Panc1 (cell line): ENCODE results near the gene SKIC2.

Experiments used
- POLR2AphosphoS5 ChIP-seq: IDR thresholded peaks from 2 replicates; pipeline ENCODE4 v1.6.1; 2012; ENCODE audit warnings: mild to moderate bottlenecking, low read depth, low read length, moderate library complexity
- SIN3A ChIP-seq: IDR thresholded peaks from 2 replicates; pipeline ENCODE4 v1.6.1; 2012; ENCODE audit warnings: low read depth, mild to moderate bottlenecking, low read length, moderate library complexity, borderline replicate concordance; ENCODE audit not compliant: insufficient read depth
- TF ChIP-seq, protein P1 (sequence below): fragments of 450-650 bp; IDR thresholded peaks from 2 replicates; pipeline ENCODE4 v1.5.1; 2017; ENCODE audit warnings: mild to moderate bottlenecking
- TF ChIP-seq, protein P2 (sequence below), 2 experiments: IDR thresholded peaks; 2 replicates each; pipeline ENCODE4 v1.6.1; 2011 to 2012; ENCODE audit warnings: low read depth in 2 of 2, control low read depth in 1 of 2, low read length in 1 of 2, mild to moderate bottlenecking in 1 of 2, moderate library complexity in 1 of 2; ENCODE audit not compliant: insufficient read depth in 1 of 2

DNA sequence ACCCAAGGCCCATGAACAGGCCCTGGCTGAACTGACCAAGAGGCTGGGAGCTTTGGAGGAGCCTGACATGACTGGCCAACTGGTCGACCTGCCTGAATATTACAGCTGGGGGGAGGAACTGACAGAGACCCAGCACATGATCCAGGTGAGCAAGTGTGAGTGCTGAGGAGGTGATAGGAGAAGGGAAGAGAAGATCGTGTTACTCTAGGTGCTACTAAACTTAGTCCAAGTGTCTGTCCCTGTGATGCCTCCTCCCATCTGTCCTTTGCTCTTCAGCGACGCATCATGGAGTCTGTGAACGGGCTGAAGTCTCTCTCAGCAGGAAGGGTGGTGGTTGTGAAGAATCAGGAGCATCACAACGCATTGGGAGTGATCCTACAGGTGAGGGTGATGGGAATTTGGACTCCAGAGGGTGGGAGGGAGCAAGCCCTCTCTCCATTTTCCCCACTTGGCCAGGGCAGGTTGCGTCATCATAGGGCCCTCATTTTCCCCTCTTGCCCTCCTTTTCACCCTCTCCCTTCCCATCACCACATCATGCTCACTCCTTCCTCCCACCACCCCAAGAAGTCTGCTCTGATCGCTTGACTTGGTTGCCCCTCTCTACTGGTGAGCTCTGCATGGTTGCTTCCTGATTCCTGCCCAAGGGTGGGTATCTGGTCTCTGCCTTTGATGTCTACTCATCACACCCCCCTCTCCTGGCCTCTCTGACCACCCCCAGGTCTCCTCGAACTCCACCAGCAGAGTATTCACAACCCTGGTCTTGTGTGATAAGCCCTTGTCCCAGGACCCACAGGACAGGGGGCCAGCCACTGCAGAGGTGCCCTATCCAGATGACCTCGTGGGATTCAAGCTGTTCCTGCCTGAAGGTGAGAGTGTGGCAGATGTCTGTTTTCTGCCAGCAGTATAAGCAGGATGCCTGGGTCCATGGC lies 8.3 kb downstream of the SKIC2 start:
- TF ChIP-seq, protein P1, sequence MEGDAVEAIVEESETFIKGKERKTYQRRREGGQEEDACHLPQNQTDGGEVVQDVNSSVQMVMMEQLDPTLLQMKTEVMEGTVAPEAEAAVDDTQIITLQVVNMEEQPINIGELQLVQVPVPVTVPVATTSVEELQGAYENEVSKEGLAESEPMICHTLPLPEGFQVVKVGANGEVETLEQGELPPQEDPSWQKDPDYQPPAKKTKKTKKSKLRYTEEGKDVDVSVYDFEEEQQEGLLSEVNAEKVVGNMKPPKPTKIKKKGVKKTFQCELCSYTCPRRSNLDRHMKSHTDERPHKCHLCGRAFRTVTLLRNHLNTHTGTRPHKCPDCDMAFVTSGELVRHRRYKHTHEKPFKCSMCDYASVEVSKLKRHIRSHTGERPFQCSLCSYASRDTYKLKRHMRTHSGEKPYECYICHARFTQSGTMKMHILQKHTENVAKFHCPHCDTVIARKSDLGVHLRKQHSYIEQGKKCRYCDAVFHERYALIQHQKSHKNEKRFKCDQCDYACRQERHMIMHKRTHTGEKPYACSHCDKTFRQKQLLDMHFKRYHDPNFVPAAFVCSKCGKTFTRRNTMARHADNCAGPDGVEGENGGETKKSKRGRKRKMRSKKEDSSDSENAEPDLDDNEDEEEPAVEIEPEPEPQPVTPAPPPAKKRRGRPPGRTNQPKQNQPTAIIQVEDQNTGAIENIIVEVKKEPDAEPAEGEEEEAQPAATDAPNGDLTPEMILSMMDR = no peak
- TF ChIP-seq, protein P2, sequence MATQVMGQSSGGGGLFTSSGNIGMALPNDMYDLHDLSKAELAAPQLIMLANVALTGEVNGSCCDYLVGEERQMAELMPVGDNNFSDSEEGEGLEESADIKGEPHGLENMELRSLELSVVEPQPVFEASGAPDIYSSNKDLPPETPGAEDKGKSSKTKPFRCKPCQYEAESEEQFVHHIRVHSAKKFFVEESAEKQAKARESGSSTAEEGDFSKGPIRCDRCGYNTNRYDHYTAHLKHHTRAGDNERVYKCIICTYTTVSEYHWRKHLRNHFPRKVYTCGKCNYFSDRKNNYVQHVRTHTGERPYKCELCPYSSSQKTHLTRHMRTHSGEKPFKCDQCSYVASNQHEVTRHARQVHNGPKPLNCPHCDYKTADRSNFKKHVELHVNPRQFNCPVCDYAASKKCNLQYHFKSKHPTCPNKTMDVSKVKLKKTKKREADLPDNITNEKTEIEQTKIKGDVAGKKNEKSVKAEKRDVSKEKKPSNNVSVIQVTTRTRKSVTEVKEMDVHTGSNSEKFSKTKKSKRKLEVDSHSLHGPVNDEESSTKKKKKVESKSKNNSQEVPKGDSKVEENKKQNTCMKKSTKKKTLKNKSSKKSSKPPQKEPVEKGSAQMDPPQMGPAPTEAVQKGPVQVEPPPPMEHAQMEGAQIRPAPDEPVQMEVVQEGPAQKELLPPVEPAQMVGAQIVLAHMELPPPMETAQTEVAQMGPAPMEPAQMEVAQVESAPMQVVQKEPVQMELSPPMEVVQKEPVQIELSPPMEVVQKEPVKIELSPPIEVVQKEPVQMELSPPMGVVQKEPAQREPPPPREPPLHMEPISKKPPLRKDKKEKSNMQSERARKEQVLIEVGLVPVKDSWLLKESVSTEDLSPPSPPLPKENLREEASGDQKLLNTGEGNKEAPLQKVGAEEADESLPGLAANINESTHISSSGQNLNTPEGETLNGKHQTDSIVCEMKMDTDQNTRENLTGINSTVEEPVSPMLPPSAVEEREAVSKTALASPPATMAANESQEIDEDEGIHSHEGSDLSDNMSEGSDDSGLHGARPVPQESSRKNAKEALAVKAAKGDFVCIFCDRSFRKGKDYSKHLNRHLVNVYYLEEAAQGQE (IDR thresholded peaks at IDR 0.05; ENCODE audit: insufficient read depth in 1 of 2, low read depth in 2 of 2, low read length in 1 of 2) = no peak
- no peak for TF ChIP-seq SIN3A
- TF ChIP-seq POLR2AphosphoS5 = no peak
